Measurements from ENCODE around the gene FNDC10.

GRCh38 chr1:1573843-1574720, 25.9 kb downstream of the FNDC10 start:
- TF ChIP-seq POLR2A (IDR thresholded peaks at IDR 0.05), result no peak
- TF ChIP-seq, protein P1, sequence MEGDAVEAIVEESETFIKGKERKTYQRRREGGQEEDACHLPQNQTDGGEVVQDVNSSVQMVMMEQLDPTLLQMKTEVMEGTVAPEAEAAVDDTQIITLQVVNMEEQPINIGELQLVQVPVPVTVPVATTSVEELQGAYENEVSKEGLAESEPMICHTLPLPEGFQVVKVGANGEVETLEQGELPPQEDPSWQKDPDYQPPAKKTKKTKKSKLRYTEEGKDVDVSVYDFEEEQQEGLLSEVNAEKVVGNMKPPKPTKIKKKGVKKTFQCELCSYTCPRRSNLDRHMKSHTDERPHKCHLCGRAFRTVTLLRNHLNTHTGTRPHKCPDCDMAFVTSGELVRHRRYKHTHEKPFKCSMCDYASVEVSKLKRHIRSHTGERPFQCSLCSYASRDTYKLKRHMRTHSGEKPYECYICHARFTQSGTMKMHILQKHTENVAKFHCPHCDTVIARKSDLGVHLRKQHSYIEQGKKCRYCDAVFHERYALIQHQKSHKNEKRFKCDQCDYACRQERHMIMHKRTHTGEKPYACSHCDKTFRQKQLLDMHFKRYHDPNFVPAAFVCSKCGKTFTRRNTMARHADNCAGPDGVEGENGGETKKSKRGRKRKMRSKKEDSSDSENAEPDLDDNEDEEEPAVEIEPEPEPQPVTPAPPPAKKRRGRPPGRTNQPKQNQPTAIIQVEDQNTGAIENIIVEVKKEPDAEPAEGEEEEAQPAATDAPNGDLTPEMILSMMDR (IDR thresholded peaks at IDR 0.05), result no peak
